AG09309 (cell line): ENCODE data around the gene MS4A6A.

ENCODE experiments used
- DNase-seq: peaks from one replicate; pipeline ENCODE4 v3.0.0-alpha.2; 2010; ENCODE audit warnings: low read depth
- H3K4me3 ChIP-seq: 2 replicates; pipeline ENCODE4 v1.5.1; 2011; ENCODE audit warnings: mild to moderate bottlenecking, low read depth, low read length, moderate library complexity; ENCODE audit not compliant: control insufficient read depth
- CTCF ChIP-seq: IDR thresholded peaks from 2 replicates; pipeline ENCODE4 v1.5.1; 2011; ENCODE audit warnings: mild to moderate bottlenecking, low read depth, low read length, inconsistent platforms; ENCODE audit not compliant: insufficient read depth, control insufficient read depth; ENCODE audit errors: missing control alignments

The MS4A6A gene

GRCh38 chr11:60182541-60183330, at the start of gene MS4A6A:
TSS of gene MS4A6A (minus strand) at chr11:60183083. CDS start at chr11:60181727, 1,356 bp downstream.
- H3K4me3 ChIP-seq = no peak within 1 kb of the TSS
- TF ChIP-seq CTCF = no peak
- no peak for DNase-seq

GRCh38 chr11:60230681-60231080, 47.8 kb upstream of the MS4A6A start:
- DNase-seq = no peak
- no peak overlapping the region for H3K4me3 ChIP-seq
- TF ChIP-seq CTCF = no peak

GRCh38 chr11:60222141-60222540, 39.3 kb upstream of the MS4A6A start:
- no peak for DNase-seq
- TF ChIP-seq CTCF = no peak
- no peak overlapping the region for H3K4me3 ChIP-seq

GRCh38 chr11:60221692-60222091, 38.8 kb upstream of the MS4A6A start:
- TF ChIP-seq CTCF = no peak
- DNase-seq = no peak
- no peak overlapping the region for H3K4me3 ChIP-seq

- no peak overlapping the region for H3K4me3 ChIP-seq
- TF ChIP-seq CTCF = no peak
- DNase-seq = no peak
Measured at GRCh38 chr11:60221181-60221580, 38.3 kb upstream of the MS4A6A start.

- H3K4me3 ChIP-seq = no peak overlapping the region
- no peak for TF ChIP-seq CTCF
- DNase-seq = no peak
Measured at GRCh38 chr11:60214386-60214785, 31.5 kb upstream of the MS4A6A start.
